HG02678 (cell line): ENCODE data around the gene LMOD2.

Experiments used
- ATAC-seq: cut with Tn5 transposase; IDR thresholded peaks from one replicate; pipeline ENCODE4 v1.9.1; 2021; ENCODE audit warnings: mild to moderate bottlenecking, moderate library complexity; ENCODE audit not compliant: unreplicated experiment

Gene LMOD2

GRCh38 chr7:123639631-123640030 is 16.0 kb upstream of the LMOD2 start:
- ATAC-seq, result no peak

- ATAC-seq, result no peak
Observed at GRCh38 chr7:123640583-123640982, 15.1 kb upstream of the LMOD2 start.

DNA sequence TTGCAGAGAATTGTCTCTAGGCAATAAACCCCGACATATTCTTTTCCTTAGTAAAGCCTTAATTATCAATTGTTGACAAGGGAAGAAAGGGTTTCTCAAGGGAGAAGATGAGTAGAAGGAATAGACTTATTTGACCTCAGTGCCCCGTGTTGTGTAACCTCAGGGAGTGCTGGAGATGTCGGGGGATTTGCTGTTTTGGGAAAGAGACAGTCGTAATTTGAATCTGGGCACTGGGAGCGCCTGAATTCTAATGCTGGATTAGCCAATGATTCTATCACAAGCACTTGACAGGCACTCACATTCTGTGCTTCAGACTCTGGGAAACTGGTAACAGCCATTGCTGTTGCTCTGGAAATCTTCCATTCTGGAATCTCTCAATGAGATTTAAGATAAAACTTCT is 13.8 kb upstream of the LMOD2 start:
- ATAC-seq, result no peak

GRCh38 chr7:123643495-123644441 is 11.9 kb upstream of the LMOD2 start:
- ATAC-seq, result no peak

DNA sequence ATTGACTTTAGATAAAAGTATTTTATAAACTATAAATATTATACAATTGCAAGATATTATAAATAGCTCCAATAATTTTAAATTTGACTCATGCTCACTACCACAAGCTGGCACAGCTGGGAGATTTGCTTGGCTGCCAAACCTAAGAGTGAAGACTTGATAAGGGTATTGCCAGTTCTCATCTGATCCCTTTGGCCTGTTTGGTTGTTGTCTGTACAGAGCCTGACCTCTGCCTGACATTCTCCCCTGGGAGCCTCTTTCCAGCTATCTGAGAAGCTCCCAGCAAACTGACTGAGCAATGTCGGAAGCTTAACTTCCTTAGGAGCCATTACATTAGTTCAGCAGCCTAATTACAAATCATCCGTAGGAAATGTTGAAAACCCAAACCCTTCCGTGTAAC is 10.2 kb upstream of the LMOD2 start:
- ATAC-seq, result no peak

DNA sequence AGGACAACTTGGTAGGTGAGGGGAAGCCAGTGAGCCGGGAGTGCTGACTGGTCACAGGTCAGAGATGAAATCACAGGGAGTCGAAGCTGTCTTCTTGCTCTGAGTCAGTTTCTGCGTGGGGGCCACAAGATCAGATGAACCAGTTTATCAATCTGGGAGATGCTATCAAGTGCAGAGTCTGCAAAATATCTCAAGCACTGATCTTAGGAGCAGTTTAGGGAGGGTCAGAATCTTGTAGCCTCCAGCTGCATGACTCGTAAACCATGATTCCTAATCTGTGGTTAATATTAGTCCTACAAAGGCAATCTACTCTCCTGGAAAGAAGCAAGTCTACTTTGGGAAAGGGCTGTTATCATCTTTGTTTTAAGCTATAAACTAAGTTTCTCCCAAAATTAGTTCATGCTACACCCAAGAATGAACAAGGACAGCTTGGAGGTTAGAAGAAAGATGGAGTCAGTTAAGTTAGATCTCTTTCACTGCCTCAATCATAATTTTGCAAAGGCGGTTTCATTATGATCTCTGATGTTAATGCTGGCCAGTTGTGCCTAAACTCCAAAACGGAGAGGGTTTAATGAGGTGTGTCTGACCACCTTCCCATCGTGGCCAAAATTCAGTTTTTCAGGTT is 8.4 kb upstream of the LMOD2 start:
- ATAC-seq, result no peak

DNA sequence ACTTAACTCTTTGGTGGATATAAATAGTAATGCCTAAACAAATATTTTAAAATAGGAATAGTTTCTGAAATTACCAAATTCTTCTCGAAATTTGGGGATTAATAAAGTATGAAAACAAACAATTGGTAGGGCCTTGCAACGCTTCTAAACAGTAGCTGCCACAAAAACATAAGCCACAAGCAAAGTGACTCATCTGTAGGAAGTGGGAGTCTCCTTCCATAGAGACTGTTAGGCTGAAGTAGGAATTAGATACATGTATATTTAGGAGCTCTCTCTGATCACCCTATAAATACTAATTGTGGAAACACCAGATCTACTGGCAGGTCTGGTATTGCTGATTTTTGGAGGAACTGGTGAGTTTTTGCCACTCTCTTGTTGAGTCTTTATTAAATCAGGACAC is 5.7 kb upstream of the LMOD2 start:
- no peak for ATAC-seq

DNA sequence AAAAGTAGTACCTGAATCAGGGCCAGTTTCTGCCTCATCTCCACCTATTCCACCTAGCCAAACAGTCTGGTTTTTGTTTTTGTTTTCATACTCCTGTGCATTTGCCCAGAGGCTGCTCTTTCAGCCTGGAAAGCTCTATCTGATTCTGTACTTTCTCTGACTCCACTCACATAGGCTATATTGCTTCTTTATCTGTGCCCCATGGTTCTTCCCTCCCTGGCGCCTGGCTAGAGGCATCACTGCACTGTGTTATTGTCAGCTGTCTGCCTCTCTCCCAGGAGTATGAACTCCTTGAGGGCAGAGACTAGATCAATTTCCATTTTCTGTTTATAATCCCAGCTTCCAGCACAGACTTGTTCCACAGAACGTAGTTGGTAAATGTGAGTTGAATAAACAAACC is 5.1 kb upstream of the LMOD2 start:
- ATAC-seq, result no peak

DNA sequence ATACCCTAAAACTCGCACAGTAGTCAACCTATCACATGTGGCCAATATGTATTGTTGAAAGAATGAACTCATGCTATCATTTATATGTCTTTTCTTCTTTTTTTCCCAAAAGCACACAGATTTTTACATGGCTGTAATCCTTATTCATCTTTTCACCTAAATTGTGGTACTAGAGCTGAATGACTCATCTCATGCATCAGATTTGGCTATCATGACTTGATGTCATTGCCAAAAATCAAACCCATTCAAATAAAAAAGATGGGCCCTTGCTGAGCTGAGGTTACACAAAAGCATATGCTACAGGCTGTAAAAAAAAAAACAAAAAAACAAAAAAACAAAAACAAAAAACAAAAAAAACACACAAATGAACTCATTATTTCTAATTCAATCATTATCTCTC is 3.3 kb upstream of the LMOD2 start:
- no peak for ATAC-seq

GRCh38 chr7:123653162-123653561 is 2.5 kb upstream of the LMOD2 start:
- no peak for ATAC-seq

DNA sequence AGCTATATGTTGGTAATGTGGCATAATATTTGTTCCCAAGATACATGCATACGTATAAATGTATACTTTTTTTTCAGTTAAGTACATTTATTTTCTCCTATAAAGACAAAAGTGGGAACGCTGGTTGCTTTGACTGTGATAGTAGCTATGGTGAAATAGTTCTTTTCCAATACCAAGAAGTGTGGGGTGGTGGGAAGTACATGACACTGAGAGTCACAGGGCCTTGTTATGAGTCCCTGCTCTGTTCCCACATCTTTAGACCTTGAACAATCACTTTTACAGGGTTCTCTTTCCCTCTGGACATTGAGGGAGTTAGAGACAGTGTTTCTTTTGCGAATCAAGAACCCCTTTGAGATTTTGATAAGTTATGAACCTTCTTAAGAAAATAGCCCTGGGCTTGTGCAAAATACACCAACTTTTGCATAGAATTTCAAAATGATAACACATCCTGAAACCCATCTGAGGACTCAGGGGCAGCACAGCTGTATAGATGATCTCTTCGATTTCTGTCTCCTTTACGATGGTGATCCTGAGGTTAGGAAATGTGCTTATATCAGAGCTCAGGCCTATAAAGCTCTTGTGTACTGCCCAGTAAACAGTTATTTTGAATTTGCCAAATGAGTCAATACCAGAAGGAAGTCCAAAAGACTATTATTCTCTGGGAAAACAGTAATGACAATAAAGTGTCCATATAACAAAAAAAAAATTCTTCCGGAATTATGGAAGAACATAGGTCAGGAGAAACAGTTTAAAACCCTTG is 1.1 kb downstream of the LMOD2 start:
- ATAC-seq, result no peak

GRCh38 chr7:123657304-123657685 is 1.6 kb downstream of the LMOD2 start:
- ATAC-seq, result no peak

GRCh38 chr7:123658023-123658422 is 2.4 kb downstream of the LMOD2 start:
- no peak for ATAC-seq

GRCh38 chr7:123660514-123661354 is 5.1 kb downstream of the LMOD2 start:
- ATAC-seq, result no peak

- ATAC-seq, result no peak
Observed at GRCh38 chr7:123661765-123662164, 6.1 kb downstream of the LMOD2 start.

DNA sequence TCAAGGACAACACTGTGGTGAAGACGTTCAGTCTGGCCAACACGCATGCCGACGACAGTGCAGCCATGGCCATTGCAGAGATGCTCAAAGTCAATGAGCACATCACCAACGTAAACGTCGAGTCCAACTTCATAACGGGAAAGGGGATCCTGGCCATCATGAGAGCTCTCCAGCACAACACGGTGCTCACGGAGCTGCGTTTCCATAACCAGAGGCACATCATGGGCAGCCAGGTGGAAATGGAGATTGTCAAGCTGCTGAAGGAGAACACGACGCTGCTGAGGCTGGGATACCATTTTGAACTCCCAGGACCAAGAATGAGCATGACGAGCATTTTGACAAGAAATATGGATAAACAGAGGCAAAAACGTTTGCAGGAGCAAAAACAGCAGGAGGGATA is 6.6 kb downstream of the LMOD2 start:
- ATAC-seq, result no peak

GRCh38 chr7:123662755-123663154 is 7.1 kb downstream of the LMOD2 start:
- ATAC-seq, result no peak

DNA sequence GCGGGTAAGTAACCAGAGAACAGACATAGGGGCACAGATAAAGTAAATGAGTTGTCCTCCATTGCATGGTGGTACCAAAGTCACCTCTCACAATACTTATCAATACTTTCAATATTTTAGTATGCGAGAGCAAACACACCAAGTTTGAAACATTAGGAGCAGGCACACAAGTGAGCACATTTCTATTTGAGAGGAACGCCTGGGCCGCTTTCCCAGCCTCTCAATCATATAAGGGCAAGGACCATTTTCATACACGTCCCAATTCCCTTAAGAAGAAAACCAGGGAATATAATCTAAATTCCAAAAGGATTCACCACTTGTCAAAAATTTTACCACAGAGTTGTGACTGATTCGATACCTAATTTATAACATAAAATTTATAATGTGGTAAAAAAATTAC is 7.5 kb downstream of the LMOD2 start:
- ATAC-seq, result no peak

DNA sequence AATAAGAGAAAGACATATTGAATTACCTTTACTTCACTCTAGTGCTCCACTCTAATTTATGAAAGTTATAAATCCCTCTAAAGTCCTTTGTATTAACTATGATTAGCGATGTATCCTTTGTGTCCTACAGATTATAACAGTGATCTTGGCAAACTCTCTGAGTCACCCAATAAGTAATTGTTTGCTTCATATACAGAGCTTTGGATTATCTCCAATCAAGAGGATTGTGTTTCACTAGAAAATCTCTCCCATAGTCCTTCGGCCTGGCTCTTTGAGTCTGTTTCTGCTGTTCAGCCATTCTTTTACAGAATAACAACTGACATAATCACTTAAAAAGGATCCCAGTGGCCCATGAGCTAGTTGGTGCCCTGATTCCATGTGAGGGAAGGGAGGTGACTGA is 9.5 kb downstream of the LMOD2 start:
- ATAC-seq, result no peak

DNA sequence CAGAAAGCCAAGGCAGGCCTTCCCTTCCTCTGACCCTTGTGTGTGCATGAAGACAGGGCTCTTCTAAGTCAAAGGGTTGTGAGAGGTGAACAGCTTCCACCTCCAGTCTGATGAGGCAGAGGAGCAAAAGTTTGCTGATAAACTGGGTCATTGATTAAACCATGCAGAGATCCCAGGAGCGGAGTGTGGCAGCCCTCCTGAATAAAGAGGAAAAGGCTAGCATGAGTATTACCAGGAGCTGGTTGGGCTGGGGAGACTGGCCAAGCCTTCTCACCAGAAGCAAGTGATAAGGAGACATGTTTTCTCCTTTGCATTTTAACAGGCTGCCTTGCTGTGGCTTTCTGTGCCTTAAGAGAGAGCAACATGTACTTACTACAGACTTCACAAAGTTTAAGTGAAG is 10.2 kb downstream of the LMOD2 start:
- ATAC-seq, result no peak

DNA sequence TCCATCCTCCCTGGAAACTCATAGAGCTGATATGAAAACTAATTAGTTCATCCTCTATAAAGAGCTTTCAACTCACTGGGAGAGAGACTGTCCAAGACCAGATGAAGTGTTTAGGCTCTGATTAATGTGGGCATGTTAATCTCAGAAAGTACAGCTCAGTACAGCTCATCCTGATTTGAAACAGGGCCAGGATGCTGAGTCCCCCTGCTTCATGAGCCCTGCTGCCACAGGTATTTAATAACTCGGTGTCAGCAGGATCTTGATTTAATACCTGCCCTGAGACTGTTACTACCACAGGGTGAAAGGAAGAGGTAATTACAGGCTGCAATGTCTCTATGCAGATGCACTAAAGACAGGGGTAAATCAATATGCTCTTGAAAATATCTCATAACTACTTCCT is 10.8 kb downstream of the LMOD2 start:
- no peak for ATAC-seq
